Activated CD4-positive, alpha-beta T cell treated with anti-CD3 and anti-CD28 coated beads for 36 hours (primary cell): Measurements from ENCODE around the gene FUT1. TPM values are rescaled to one million over a fixed set of nuclear protein-coding genes. Genes with fewer than 3 reads are reported as not detected.
"Not testable (repeated sequence)": the region's sequence is repeated elsewhere in the genome, so short reads cannot be mapped to it uniquely, and the experiment has no call there.

Source experiments
- ATAC-seq: fragments of 200-7000 bp; cut with Tn5 transposase; one replicate; pipeline ENCODE4 v1.10.0; 2021; ENCODE audit warnings: mild to moderate bottlenecking, moderate library complexity
- CTCF ChIA-PET: fragments of 350-600 bp; sonication (Branson Sonifier 250); formaldehyde crosslinking; loops from one replicate; lab custom pipeline; 2021; ENCODE audit warnings: antibody characterized with exemption; lab: Charles Lee
- POLR2A ChIA-PET: fragments of 350-600 bp; sonication (Branson Sonifier 250); formaldehyde crosslinking; loops from one replicate; lab custom pipeline; 2021; ENCODE audit warnings: antibody characterized with exemption, inconsistent platforms; lab: Charles Lee
- DNase-seq: peaks from one replicate; pipeline ENCODE4 v3.0.0-alpha.2; 2020
- H3K27ac Mint-ChIP-seq: one replicate; pipeline ENCODE4 v1.8.0; 2021; ENCODE audit warnings: mixed read lengths
- H3K27me3 Mint-ChIP-seq: one replicate; pipeline ENCODE4 v1.8.0; 2021; ENCODE audit warnings: mixed read lengths
- H3K36me3 Mint-ChIP-seq: one replicate; pipeline ENCODE4 v1.8.0; 2021; ENCODE audit warnings: low read depth, mixed read lengths
- H3K4me1 Mint-ChIP-seq: one replicate; pipeline ENCODE4 v1.8.0; 2021; ENCODE audit warnings: mixed read lengths
- H3K4me3 Mint-ChIP-seq: one replicate; pipeline ENCODE4 v1.8.0; 2021; ENCODE audit warnings: mild to moderate bottlenecking, moderate library complexity, mixed read lengths
- H3K9me3 Mint-ChIP-seq: one replicate; pipeline ENCODE4 v1.8.0; 2021; ENCODE audit warnings: low read depth, mixed read lengths
- intact Hi-C, 2 experiments: fragments of 100-400 bp; cut with DNase I in 1 of 2; cut with micrococcal nuclease in 1 of 2; formaldehyde crosslinking; loops; one replicate each; pipeline versions ENCODE4 v1.14.2 to v1.15.1; 2022 to 2024; cut with DNase I, micrococcal nuclease
- total RNA-seq, 2 experiments: library from RNA; stranded (reverse); gene quantifications; one replicate each; pipeline ENCODE4 v1.2.3, GENCODE V29; 2021

The FUT1 gene
- total RNA-seq, 2 experiments from 2014 or later: 0.23 to 0.32 TPM

- CTCF ChIA-PET: interaction anchor here (0.6 to 2.7 kb wide), 19 partner anchors 8 to 242 kb away, joined by 3 to 58 read pairs (median 4); partner anchors contain the start of genes BAX and HSD17B14
- H3K4me3 Mint-ChIP-seq, H3K36me3 Mint-ChIP-seq, ATAC-seq, H3K4me1 Mint-ChIP-seq, H3K27ac Mint-ChIP-seq, H3K27me3 Mint-ChIP-seq, POLR2A ChIA-PET, H3K9me3 Mint-ChIP-seq, DNase-seq: not testable (repeated sequence)
- intact Hi-C loops: loop anchor here in 1 of 2 experiments (10.0 kb wide), 1 partner anchor 417 kb away; no protein-coding TSS in a partner anchor
Measured at GRCh38 chr19:48787331-48787730, 34.9 kb upstream of the FUT1 start.

DNA sequence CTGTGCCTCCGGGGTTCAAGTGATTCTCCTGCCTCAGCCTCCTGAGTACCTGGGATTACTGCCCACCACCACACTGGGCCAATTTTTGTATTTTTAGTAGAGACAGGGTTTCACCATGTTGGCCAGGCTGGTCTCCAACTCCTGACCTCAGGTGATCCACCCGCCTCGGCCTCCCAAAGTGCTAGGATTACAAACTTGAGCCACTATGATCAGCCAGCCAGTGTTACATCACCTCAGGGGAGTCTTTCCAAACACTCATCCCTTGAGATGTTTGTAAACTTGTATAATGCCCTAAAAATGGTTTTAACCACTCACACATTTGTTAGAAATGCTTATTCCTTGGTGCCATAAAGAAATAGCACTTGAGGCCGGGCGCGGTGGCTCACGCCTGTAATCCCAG, 34.0 kb upstream of the FUT1 start:
- POLR2A ChIA-PET, H3K4me1 Mint-ChIP-seq, H3K36me3 Mint-ChIP-seq, H3K27me3 Mint-ChIP-seq, H3K4me3 Mint-ChIP-seq, ATAC-seq, DNase-seq, H3K27ac Mint-ChIP-seq, H3K9me3 Mint-ChIP-seq: not testable (repeated sequence)
- intact Hi-C loops: loop anchor here in 1 of 2 experiments (10.0 kb wide), 1 partner anchor 418 kb away; no protein-coding TSS in a partner anchor
- CTCF ChIA-PET: interaction anchor here (0.9 to 3.2 kb wide), 4 partner anchors 9 to 56 kb away, joined by 3 to 58 read pairs (median 15); partner anchors contain the start of gene HSD17B14

- CTCF ChIA-PET: interaction anchor here (0.9 to 3.2 kb wide), 3 partner anchors 11 to 59 kb away, joined by 3 to 11 read pairs (median 4); no protein-coding TSS in a partner anchor
- DNase-seq: no peak
- Mint-ChIP-seq H3K36me3 (no peaks in the 10 kb centered on the region), H3K4me3 (no peak overlapping the region), H3K9me3 (no peaks in the 10 kb centered on the region), H3K27ac (no peak overlapping the region), H3K4me1 (peaks cover 2% of the 10 kb centered on the region), H3K27me3 (peaks cover 10% of the 10 kb centered on the region)
- intact Hi-C loops: loop anchor here in 1 of 2 experiments (5.0 to 10.0 kb wide), 2 partner anchors 107 to 420 kb away; no protein-coding TSS in a partner anchor
- POLR2A ChIA-PET: no interaction called here
- no peak for ATAC-seq
Measured at GRCh38 chr19:48784527-48784926, 32.1 kb upstream of the FUT1 start.

- Mint-ChIP-seq H3K36me3 (no peaks in the 10 kb centered on the region), H3K4me1 (peaks cover 2% of the 10 kb centered on the region), H3K27ac (no peak overlapping the region), H3K4me3 (no peak overlapping the region), H3K27me3 (peaks cover 9% of the 10 kb centered on the region), H3K9me3 (no peaks in the 10 kb centered on the region)
- ChIA-PET POLR2A (no interaction called here), CTCF (interaction anchor here (1.0 kb wide), 1 partner anchor 55 kb away, joined by 3 read pairs; the partner anchor contains the start of gene HSD17B14)
- no peak for DNase-seq
- ATAC-seq: no peak
- intact Hi-C loops: loop anchor here in 1 of 2 experiments (5.0 to 10.0 kb wide), 2 partner anchors 104 to 424 kb away; no protein-coding TSS in a partner anchor
Measured at GRCh38 chr19:48780631-48781391, 28.4 kb upstream of the FUT1 start.

GRCh38 chr19:48779636-48780035, 27.2 kb upstream of the FUT1 start:
- Mint-ChIP-seq H3K27me3 (peaks cover 5% of the 10 kb centered on the region), H3K4me1 (peaks cover 2% of the 10 kb centered on the region), H3K9me3 (no peaks in the 10 kb centered on the region), H3K4me3 (no peak overlapping the region), H3K27ac (no peak overlapping the region), H3K36me3 (no peaks in the 10 kb centered on the region)
- no peak for DNase-seq
- intact Hi-C loops: loop anchor here in 1 of 2 experiments (5.0 to 10.0 kb wide), 2 partner anchors 102 to 425 kb away; no protein-coding TSS in a partner anchor
- CTCF ChIA-PET: interaction anchor here (0.7 to 1.4 kb wide), 4 partner anchors 8 to 214 kb away, joined by 3 to 5 read pairs (median 3); partner anchors contain the start of gene RUVBL2
- POLR2A ChIA-PET: no interaction called here
- peak; percentile 33 for ATAC-seq

DNA sequence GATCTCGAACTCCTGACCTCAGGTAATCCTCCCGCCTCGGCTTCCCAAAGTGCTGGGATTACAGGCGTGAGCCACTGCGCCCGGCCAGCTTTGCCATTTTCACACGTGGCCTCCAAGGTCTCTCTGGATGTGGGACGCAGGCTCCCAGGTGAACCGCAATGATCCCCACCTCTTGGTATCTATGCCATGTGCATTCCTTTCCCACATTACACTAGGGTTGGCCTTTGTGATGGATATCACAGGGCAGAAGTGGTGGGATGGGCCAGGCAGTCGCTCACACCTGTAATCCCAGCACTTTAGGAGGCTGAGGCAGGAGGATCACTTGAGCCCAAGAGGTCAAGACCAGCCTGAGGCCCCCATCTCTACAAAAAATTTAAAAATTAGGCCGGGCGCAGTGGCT, 25.3 kb upstream of the FUT1 start:
- Mint-ChIP-seq H3K27me3 (peaks cover 3% of the 10 kb centered on the region), H3K27ac (no peak overlapping the region), H3K36me3 (no peaks in the 10 kb centered on the region), H3K9me3 (no peaks in the 10 kb centered on the region), H3K4me3 (no peak overlapping the region), H3K4me1 (peaks cover 2% of the 10 kb centered on the region)
- DNase-seq (no peak), ATAC-seq (no peak)
- ChIA-PET POLR2A (no interaction called here), CTCF (no interaction called here)
- intact Hi-C loops: no loop called here

- DNase-seq (no peak), ATAC-seq (no peak)
- Mint-ChIP-seq H3K36me3 (no peaks in the 10 kb centered on the region), H3K27me3 (peaks cover 1% of the 10 kb centered on the region), H3K27ac (no peak overlapping the region), H3K9me3 (no peaks in the 10 kb centered on the region), H3K4me3 (no peak overlapping the region), H3K4me1 (no peaks in the 10 kb centered on the region)
- CTCF ChIA-PET: no interaction called here
- intact Hi-C loops: no loop called here
- POLR2A ChIA-PET: no interaction called here
Measured at GRCh38 chr19:48777139-48777538, 24.7 kb upstream of the FUT1 start.

DNA sequence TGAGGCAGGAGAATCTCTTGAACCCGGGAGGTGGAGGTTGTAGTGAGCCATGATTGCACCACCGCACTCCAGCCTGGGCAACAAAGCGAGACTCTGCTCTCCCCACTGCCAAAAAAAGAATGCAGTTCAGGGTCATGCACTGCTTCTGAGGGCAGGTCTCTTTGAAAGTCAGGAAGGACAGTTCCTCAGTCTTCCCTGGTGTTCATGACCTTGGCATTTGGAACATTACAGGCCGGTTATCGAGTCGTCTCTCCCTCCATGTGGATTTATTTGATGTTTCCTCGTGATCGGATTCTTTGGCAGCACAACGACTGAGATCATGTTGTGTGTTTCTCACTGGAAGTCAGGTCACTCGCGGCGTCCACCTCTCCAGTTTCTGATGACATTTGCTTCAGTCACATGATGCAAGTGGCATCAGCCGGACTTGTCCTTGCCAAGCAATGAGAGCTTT, 20.1 kb upstream of the FUT1 start:
- H3K4me1 Mint-ChIP-seq: no peaks in the 10 kb centered on the region
- no peak overlapping the region for H3K4me3 Mint-ChIP-seq

GRCh38 chr19:48770734-48771472, 18.5 kb upstream of the FUT1 start:
- H3K4me3 Mint-ChIP-seq: no peak overlapping the region
- H3K4me1 Mint-ChIP-seq: no peaks in the 10 kb centered on the region
- ATAC-seq (no peak), DNase-seq (no peak)
- intact Hi-C loops: no loop called here
- POLR2A ChIA-PET: no interaction called here
- no peaks in the 10 kb centered on the region for H3K9me3 Mint-ChIP-seq
- H3K36me3 Mint-ChIP-seq: no peaks in the 10 kb centered on the region
- CTCF ChIA-PET: interaction anchor here (0.6 kb wide), 1 partner anchor 72 kb away, joined by 3 read pairs; no protein-coding TSS in a partner anchor
- H3K27me3 Mint-ChIP-seq: peaks cover 5% of the 10 kb centered on the region
- H3K27ac Mint-ChIP-seq: no peak overlapping the region

More for the DNA sequence above, 20.1 kb upstream of the FUT1 start:
- Mint-ChIP-seq H3K9me3 (no peaks in the 10 kb centered on the region), H3K36me3 (no peaks in the 10 kb centered on the region), H3K27me3 (peaks cover 1% of the 10 kb centered on the region), H3K27ac (no peak overlapping the region)
- ChIA-PET CTCF (no interaction called here), POLR2A (no interaction called here)
- intact Hi-C loops: no loop called here
- ATAC-seq (no peak), DNase-seq (no peak)

DNA sequence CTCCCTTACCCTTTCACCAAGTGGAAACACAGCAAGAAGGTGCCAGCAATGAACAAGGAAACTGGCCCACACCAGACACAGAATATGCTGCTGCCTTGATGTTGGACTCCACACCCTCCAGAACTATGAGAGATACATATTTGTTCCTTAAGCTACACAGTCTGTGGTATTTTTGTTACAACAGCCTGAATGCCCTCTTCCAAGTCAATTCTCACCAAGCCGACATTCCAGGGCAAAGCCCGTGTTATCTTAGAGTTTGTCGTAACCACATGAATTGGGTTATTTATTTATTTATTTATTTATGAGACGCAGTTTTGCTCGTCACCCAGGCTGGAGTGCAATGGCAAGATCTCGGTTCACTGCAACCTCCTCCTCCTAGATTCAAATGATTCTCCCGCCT, 17.8 kb upstream of the FUT1 start:
- no peaks in the 10 kb centered on the region for H3K36me3 Mint-ChIP-seq
- intact Hi-C loops: no loop called here
- ATAC-seq: no peak
- H3K4me3 Mint-ChIP-seq: no peak overlapping the region
- no peaks in the 10 kb centered on the region for H3K9me3 Mint-ChIP-seq
- no peak overlapping the region for H3K27ac Mint-ChIP-seq
- no peaks in the 10 kb centered on the region for H3K4me1 Mint-ChIP-seq
- ChIA-PET POLR2A (no interaction called here), CTCF (interaction anchor here (0.6 to 1.7 kb wide), 2 partner anchors 9 to 72 kb away, joined by 3 read pairs; no protein-coding TSS in a partner anchor)
- H3K27me3 Mint-ChIP-seq: peaks cover 9% of the 10 kb centered on the region
- DNase-seq: no peak
